Lung microvascular endothelial cell (primary cell): ENCODE results near the gene NACC1. TPM values are rescaled to one million over a fixed set of nuclear protein-coding genes. Genes with fewer than 3 reads are reported as not detected.

Experiments
- DNase-seq, 2 donors: peaks; one replicate each; pipeline versions ENCODE4 v3.0.0 to v3.0.0-alpha.2; 2010; ENCODE audit warnings: low read depth in 2 of 2
- total RNA-seq: library from RNA; depleted of rRNA; stranded (reverse); fragments of >200 nt; gene quantifications from 2 replicates; pipeline ENCODE4 v1.2.1, GENCODE V29; 2014

The NACC1 gene
- 32.7 and 34.1 TPM in 2 replicates for total RNA-seq

- peak; percentile 90 to 93 for DNase-seq
Observed at GRCh38 chr19:13117772-13118423, at the start of gene NACC1. NACC1 (plus strand) TSS chr19:13118264; CDS start chr19:13135208, 16,944 bp downstream.

- DNase-seq = peak in 1 of 2 donors; percentile 45
Observed at GRCh38 chr19:13069415-13070359, 48.4 kb upstream of the NACC1 start.

GRCh38 chr19:13070425-13071140, 47.5 kb upstream of the NACC1 start:
- DNase-seq = no peak

- DNase-seq = no peak
Observed at GRCh38 chr19:13071444-13072187, 46.4 kb upstream of the NACC1 start.

GRCh38 chr19:13072188-13072908, 45.7 kb upstream of the NACC1 start:
- DNase-seq = no peak

GRCh38 chr19:13073263-13073662, 44.8 kb upstream of the NACC1 start:
- no peak for DNase-seq

GRCh38 chr19:13074378-13074777, 43.7 kb upstream of the NACC1 start:
- DNase-seq = no peak

GRCh38 chr19:13076320-13076719, 41.7 kb upstream of the NACC1 start:
- no peak for DNase-seq

GRCh38 chr19:13076787-13077186, 41.3 kb upstream of the NACC1 start:
- no peak for DNase-seq

- DNase-seq = no peak
Observed at GRCh38 chr19:13077240-13077639, 40.8 kb upstream of the NACC1 start.

GRCh38 chr19:13078381-13078780, 39.7 kb upstream of the NACC1 start:
- DNase-seq = no peak

- no peak for DNase-seq
Observed at GRCh38 chr19:13078897-13079541, 39.0 kb upstream of the NACC1 start.

- DNase-seq = peak in 1 of 2 donors; percentile 48
Observed at GRCh38 chr19:13079542-13079986, 38.5 kb upstream of the NACC1 start.

GRCh38 chr19:13082192-13083007, 35.7 kb upstream of the NACC1 start:
- DNase-seq = peak in 1 of 2 donors; percentile 66

- DNase-seq = no peak
Observed at GRCh38 chr19:13083008-13083404, 35.1 kb upstream of the NACC1 start.

GRCh38 chr19:13083627-13084026, 34.4 kb upstream of the NACC1 start:
- no peak for DNase-seq

- no peak for DNase-seq
Observed at GRCh38 chr19:13085666-13086065, 32.4 kb upstream of the NACC1 start.

- DNase-seq = no peak
Observed at GRCh38 chr19:13086341-13086740, 31.7 kb upstream of the NACC1 start.

- DNase-seq = no peak
Observed at GRCh38 chr19:13087295-13087694, 30.8 kb upstream of the NACC1 start.
